Thyroid gland (tissue), 4 donors: Measurements from ENCODE around the gene EMILIN1. TPM values are rescaled to one million over a fixed set of nuclear protein-coding genes. Genes with fewer than 3 reads are reported as not detected.

ENCODE experiments used
- DNase-seq, 2 donors: peaks; one replicate each; pipeline ENCODE4 v3.0.0-alpha.2; 2019
- H3K27ac ChIP-seq, 3 donors: fragments of 200-600 bp; sonication (generic); 1 replicate in 2 of 3; 2 replicates in 1 of 3; pipeline ENCODE4 v1.5.1; 2016 to 2019; ENCODE audit warnings: mild to moderate bottlenecking in 1 of 3, moderate library complexity in 1 of 3
- H3K27me3 ChIP-seq: fragments of 200-600 bp; sonication (generic); one replicate; pipeline ENCODE4 v1.5.1; 2019
- H3K36me3 ChIP-seq, 2 donors: fragments of 200-600 bp; sonication (generic); one replicate each; pipeline ENCODE4 v1.5.1; 2016 to 2019
- H3K4me1 ChIP-seq, 2 donors: fragments of 200-600 bp; sonication (generic); one replicate each; pipeline ENCODE4 v1.5.1; 2017 to 2019
- H3K4me3 ChIP-seq, 3 donors: fragments of 200-600 bp; sonication (generic); replicated peaks in 1 of 3; 1 replicate in 2 of 3; 2 replicates in 1 of 3; pipeline ENCODE4 v1.5.1; 2016; ENCODE audit warnings: mild to moderate bottlenecking in 1 of 3
- H3K9me3 ChIP-seq: fragments of 200-600 bp; sonication (generic); one replicate; pipeline ENCODE4 v1.5.1; 2017
- POLR2A ChIP-seq, 2 donors: fragments of 450-650 bp; IDR thresholded peaks; one replicate each; pipeline ENCODE4 v1.6.1; 2017; ENCODE audit warnings: antibody characterized with exemption in 2 of 2, mild to moderate bottlenecking in 2 of 2, moderate library complexity in 1 of 2
- WGBS, 2 donors: methylation state at CpG; one replicate each; pipeline ENCODE4 v1.1.5; 2017; 5-methylcytosine and 5-hydroxymethylcytosine counted together
- intact Hi-C: fragments of 100-400 bp; cut with DNase I; formaldehyde crosslinking; loops from one replicate; pipeline ENCODE4 v1.15.1; 2023
- total RNA-seq, 4 donors: library from RNA; depleted of rRNA; stranded (reverse); fragments of >200 nt; gene quantifications; one replicate each; pipeline ENCODE4 v1.2.3, GENCODE V29; 2016
- TF ChIP-seq, protein P1 (sequence below), 6 experiments: fragments of 200-600 bp in 3 of 6; fragments of 450-650 bp in 3 of 6; sonication (generic) in 3 of 6; IDR thresholded peaks; one replicate each; pipeline ENCODE4 v1.5.1; 2016 to 2019; ENCODE audit warnings: antibody characterized with exemption in 6 of 6, mild to moderate bottlenecking in 2 of 6, inconsistent platforms in 1 of 6, moderate library complexity in 1 of 6

The EMILIN1 gene
- total RNA-seq, 4 donors from 2014 or later = 18.6 to 45.4 (median 29.3) TPM

DNA sequence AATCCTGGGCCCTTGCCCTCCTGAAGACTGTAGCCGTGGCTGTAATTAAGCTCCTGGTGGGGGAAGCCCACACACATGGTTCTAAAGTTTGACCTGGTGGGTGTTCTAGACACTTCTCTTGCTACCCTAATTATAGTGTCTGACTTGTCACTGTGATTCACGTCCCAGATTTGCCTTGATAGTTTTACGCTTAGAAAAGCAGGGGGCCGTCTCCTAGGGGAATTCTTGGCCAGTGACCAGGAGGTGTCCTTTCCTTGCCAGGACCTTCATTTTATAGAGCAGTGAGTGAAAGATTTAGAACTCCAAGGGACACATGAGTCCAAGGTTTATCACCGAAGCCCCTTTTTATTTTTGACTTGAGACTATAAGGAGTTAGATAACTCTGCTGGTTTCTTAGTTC lies 36.7 kb upstream of the EMILIN1 start:
- intact Hi-C loops = no loop called here
- DNase-seq = peak; percentile 60 to 61
- no peak for TF ChIP-seq POLR2A (IDR thresholded peaks at IDR 0.05)
- TF ChIP-seq, protein P1, sequence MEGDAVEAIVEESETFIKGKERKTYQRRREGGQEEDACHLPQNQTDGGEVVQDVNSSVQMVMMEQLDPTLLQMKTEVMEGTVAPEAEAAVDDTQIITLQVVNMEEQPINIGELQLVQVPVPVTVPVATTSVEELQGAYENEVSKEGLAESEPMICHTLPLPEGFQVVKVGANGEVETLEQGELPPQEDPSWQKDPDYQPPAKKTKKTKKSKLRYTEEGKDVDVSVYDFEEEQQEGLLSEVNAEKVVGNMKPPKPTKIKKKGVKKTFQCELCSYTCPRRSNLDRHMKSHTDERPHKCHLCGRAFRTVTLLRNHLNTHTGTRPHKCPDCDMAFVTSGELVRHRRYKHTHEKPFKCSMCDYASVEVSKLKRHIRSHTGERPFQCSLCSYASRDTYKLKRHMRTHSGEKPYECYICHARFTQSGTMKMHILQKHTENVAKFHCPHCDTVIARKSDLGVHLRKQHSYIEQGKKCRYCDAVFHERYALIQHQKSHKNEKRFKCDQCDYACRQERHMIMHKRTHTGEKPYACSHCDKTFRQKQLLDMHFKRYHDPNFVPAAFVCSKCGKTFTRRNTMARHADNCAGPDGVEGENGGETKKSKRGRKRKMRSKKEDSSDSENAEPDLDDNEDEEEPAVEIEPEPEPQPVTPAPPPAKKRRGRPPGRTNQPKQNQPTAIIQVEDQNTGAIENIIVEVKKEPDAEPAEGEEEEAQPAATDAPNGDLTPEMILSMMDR (IDR thresholded peaks at IDR 0.05) = no peak
- Histone ChIP-seq H3K36me3 (peaks cover 47 to 48% of the 10 kb centered on the region in 2 donors), H3K4me1 (peaks cover 9 to 21% of the 10 kb centered on the region in 2 donors), H3K4me3 (no peak overlapping the region), H3K27ac (peak overlapping the region; percentile 49 to 72 (median 67)), H3K27me3 (no peaks in the 10 kb centered on the region), H3K9me3 (no peaks in the 10 kb centered on the region)
- 48% methylated on average over 5 of the region's 5 CpGs for WGBS, 2 donors

DNA sequence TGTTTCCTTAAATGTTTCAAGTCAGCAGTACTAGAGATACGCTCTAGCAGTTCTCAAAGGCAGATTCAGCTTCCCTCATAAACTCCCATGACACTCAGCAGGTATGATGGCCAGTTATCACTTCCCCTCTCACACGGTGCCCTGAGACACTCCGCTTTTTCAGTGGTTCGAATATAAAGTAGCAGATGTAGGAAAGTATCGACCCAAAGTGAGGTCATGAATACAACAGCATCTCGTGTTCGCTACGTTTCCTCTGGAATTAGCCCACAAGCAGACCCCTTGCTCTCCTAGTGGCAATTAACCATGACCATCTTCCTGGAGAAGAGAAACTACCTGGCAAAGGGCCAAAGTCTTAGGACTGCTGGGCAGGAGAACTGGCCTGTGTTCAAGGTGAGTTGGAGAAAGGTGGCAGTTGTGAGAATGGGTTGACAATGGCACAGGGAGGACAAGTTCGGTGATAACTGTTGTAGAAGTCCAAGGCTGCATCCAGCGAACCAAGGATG lies 36.2 kb upstream of the EMILIN1 start:
- Histone ChIP-seq H3K27ac (peak overlapping the region; percentile 49 to 72 (median 67)), H3K4me1 (peaks cover 9 to 21% of the 10 kb centered on the region in 2 donors), H3K36me3 (peaks cover 43% of the 10 kb centered on the region in 2 donors), H3K4me3 (no peak overlapping the region), H3K27me3 (no peaks in the 10 kb centered on the region), H3K9me3 (no peaks in the 10 kb centered on the region)
- DNase-seq = peak; percentile 46 to 53
- WGBS, 2 donors = 36 to 57% methylated on average over 10 of the region's 10 CpGs
- TF ChIP-seq, protein P1 (IDR thresholded peaks at IDR 0.05) = no peak
- no peak for TF ChIP-seq POLR2A (IDR thresholded peaks at IDR 0.05)
- intact Hi-C loops = no loop called here

DNA sequence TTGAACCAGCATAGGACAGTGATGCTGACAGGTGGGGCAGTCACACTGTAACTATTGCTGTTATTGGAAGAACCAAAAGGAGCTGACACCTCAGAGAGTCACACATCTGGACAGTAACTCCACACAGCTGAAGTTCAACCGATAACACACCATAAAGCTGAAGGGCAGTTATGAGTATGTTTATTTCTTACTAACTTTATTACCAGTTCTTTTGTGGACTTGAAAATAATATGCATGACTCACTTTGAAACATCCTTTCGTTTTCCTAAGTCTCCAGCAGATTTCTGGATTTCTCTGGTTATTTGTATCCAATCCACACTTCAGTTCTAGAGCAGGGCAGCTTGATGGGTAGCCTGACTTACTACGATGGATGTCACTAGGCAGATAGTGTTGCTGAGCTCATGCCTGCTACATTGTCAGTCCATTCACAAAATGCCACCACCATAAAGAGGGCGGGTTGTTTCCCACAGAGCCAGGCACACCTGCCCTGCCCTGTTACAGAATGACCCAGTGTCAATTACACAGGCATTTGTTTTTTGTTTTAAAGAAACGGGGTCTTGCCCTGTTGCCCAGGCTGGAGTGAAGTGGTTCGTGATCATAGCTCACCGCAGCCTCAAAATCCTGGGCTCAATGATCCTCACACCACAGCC lies 35.3 kb upstream of the EMILIN1 start:
- H3K4me3 ChIP-seq = no peak overlapping the region
- TF ChIP-seq, protein P1 (IDR thresholded peaks at IDR 0.05) = no peak
- TF ChIP-seq POLR2A (IDR thresholded peaks at IDR 0.05) = no peak
- no peak overlapping the region for H3K27ac ChIP-seq
- no peak for DNase-seq
- H3K4me1 ChIP-seq = peaks cover 9 to 21% of the 10 kb centered on the region in 2 donors
- WGBS, 2 donors = 88 to 91% methylated on average over 7 of the region's 7 CpGs
- no peaks in the 10 kb centered on the region for H3K9me3 ChIP-seq
- H3K36me3 ChIP-seq = peaks cover 34% of the 10 kb centered on the region in 2 donors
- intact Hi-C loops = no loop called here
- H3K27me3 ChIP-seq = no peaks in the 10 kb centered on the region

DNA sequence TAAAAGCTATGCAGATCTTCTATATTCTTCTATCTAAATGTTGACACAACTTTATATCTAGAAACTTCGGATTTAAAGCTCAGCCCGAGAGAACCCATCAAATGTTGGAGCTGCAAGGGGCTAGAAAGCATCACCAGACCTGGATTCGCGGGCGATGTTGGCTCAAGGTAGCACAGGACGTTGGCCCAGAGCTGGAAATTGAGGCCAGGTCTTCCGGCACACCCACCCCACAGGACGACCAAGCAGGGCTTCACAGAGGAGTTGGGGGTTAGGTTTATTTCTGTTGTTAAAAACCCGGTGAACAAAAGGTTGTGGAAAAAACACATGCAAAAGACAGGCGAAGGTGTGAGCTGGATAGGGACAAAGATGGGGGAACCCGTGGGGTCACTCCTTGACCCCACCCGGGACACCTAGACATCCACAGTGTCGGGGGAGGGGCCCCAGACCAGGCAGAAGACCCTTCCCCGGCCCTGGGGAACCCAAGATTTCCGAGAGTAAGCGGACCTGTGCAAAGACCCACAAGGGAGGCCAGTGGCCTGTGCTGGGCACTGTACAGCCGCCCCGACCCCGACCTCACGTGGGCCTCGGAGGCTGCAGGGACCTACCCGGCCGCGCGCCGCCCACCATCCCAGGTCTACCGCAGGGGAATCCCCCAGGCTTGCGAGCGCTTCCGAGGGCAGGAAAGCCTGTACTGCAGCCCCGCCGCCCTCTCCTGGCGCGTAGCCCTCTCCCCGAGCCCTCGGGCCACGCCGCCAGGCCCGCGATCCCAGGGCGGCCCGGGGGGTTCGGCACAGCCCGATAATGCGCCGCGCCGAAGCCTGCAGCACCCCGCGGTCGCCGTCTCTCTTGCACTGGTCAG lies 28.8 kb upstream of the EMILIN1 start:
- 11 to 36% methylated on average over 16 to 43 of the region's 52 CpGs for WGBS, 2 donors

More for the DNA sequence above, 28.8 kb upstream of the EMILIN1 start:
- no peaks in the 10 kb centered on the region for H3K27me3 ChIP-seq
- intact Hi-C loops = no loop called here
- TF ChIP-seq, protein P1 (IDR thresholded peaks at IDR 0.05) = no peak
- TF ChIP-seq POLR2A (IDR thresholded peaks at IDR 0.05) = no peak
- DNase-seq = no peak
- H3K9me3 ChIP-seq = no peaks in the 10 kb centered on the region
- peak overlapping the region; percentile 87 to 98 (median 94) for H3K27ac ChIP-seq
- H3K4me1 ChIP-seq = peaks cover 10 to 13% of the 10 kb centered on the region in 2 donors
- H3K4me3 ChIP-seq = peak overlapping the region; percentile 9 to 85 (median 55)
- H3K36me3 ChIP-seq = peaks cover under 1 to 7% of the 10 kb centered on the region in 2 donors
